ENCODE data around the gene CATSPER3. TPM values are rescaled to one million over a fixed set of nuclear protein-coding genes. Genes with fewer than 3 reads are reported as not detected.

Gene CATSPER3
- polyA plus RNA-seq, 1 donor (not counting 4 experiments of a cell fraction or from before 2014, with no cell fraction given): 0.31 TPM

- Histone ChIP-seq H3K9me3 (ENCODE audit: control insufficient read depth, low read depth, low read length) (no peaks in the 10 kb centered on the region), H2AFZ (ENCODE audit: control insufficient read depth, low read length) (no peak overlapping the region), H3K4me3 (ENCODE audit: control insufficient read depth in 2 of 3, extremely low read depth in 1 of 3, insufficient read depth in 2 of 3, low read depth in 1 of 3, low read length in 3 of 3) (no peak overlapping the region), H3K4me2 (ENCODE audit: control insufficient read depth, extremely low read depth, insufficient read depth, low read depth, low read length) (no peak overlapping the region), H3K36me3 (ENCODE audit: control insufficient read depth in 2 of 2, extremely low read depth in 1 of 2, insufficient read depth in 2 of 2, low read length in 2 of 2) (no peaks in the 10 kb centered on the region), H3K9me1 (ENCODE audit: control insufficient read depth, extremely low read depth, insufficient read depth, low read length) (no peaks in the 10 kb centered on the region), H3K27me3 (ENCODE audit: control insufficient read depth, extremely low read depth, insufficient read depth, low read length) (peaks cover 33% of the 10 kb centered on the region), H3K4me1 (ENCODE audit: control insufficient read depth, extremely low read depth, insufficient read depth, low read length) (no peaks in the 10 kb centered on the region), H3K27ac (ENCODE audit: control insufficient read depth, insufficient read depth, low read length) (no peak overlapping the region), H3K9ac (ENCODE audit: control insufficient read depth, extremely low read depth, insufficient read depth, low read length) (no peak overlapping the region), H4K20me1 (ENCODE audit: control insufficient read depth, extremely low read depth, insufficient read depth, low read length) (no peaks in the 10 kb centered on the region), H3K79me2 (ENCODE audit: control insufficient read depth, insufficient read depth, low read length) (no peaks in the 10 kb centered on the region)
- TF ChIP-seq CTCF (optimal IDR thresholded peaks at IDR 0.05 in 1 of 3, IDR thresholded peaks at IDR 0.05 in 1 of 3, conservative IDR thresholded peaks at IDR 0.05 in 1 of 3; ENCODE audit: extremely low read depth in 1 of 3, insufficient read depth in 2 of 3, low read length in 3 of 3): no peak
- no peak for TF ChIP-seq EZH2 (IDR thresholded peaks at IDR 0.05; ENCODE audit: low read length)
- dilution Hi-C loops (cut with MboI; ENCODE audit: extremely low pct_ligation_motif_present, low sequenced_read_pairs): no loop called here
- DNase-seq (ENCODE audit: low read depth, low spot score) (no peak), FAIRE-seq (no peak)
Observed at GRCh38 chr5:135061001-135061400, 93.3 kb downstream of the CATSPER3 start.

Small RNA genes within 50 kb of the gene (small RNA-seq; reads per million reads assigned to genes)
- gene MIR4461 (ENCODE audit: insufficient read length in 3 of 3, low read depth in 3 of 3, low replicate concordance in 1 of 3) (0 reads per million in 3 experiments), gene MTND3P25 (ENCODE audit: insufficient read length in 3 of 3, low read depth in 3 of 3, low replicate concordance in 1 of 3) (0.40 to 6.7 (median 2.3) reads per million in 3 experiments), gene MTND4LP30 (ENCODE audit: insufficient read length in 3 of 3, low read depth in 3 of 3, low replicate concordance in 1 of 3) (0 to 0.33 (median 0) reads per million in 3 experiments)

Other genes with a start within 250 kb of the CATSPER3 start
- gene CAMLG, start 229.4 kb upstream of the CATSPER3 start, polyA plus RNA-seq: 10.0 to 19.9 TPM (median 13.0 TPM) in 3 replicates
- 18.7 to 39.0 TPM (median 25.2 TPM) in 3 replicates for gene DDX46, start 209.1 kb upstream of the CATSPER3 start, polyA plus RNA-seq
- gene C5orf24, start 121.9 kb upstream of the CATSPER3 start, polyA plus RNA-seq: 29.0 to 36.5 TPM (median 29.6 TPM) in 3 replicates
- gene TXNDC15, start 93.5 kb upstream of the CATSPER3 start, polyA plus RNA-seq: 24.7 to 35.8 TPM (median 31.4 TPM) in 3 replicates
- 3.8 to 6.2 TPM (median 4.4 TPM) in 3 replicates for gene PCBD2, start 62.8 kb upstream of the CATSPER3 start, polyA plus RNA-seq
- gene PITX1, start 66.3 kb downstream of the CATSPER3 start, polyA plus RNA-seq: 0.73 to 2.3 TPM (median 1.7 TPM) in 3 replicates